Measurements from ENCODE around the gene RALGPS2.
A peak's percentile ranks its signal among the peaks of the same experiment; 100 is the strongest.

Gene RALGPS2, protein sequence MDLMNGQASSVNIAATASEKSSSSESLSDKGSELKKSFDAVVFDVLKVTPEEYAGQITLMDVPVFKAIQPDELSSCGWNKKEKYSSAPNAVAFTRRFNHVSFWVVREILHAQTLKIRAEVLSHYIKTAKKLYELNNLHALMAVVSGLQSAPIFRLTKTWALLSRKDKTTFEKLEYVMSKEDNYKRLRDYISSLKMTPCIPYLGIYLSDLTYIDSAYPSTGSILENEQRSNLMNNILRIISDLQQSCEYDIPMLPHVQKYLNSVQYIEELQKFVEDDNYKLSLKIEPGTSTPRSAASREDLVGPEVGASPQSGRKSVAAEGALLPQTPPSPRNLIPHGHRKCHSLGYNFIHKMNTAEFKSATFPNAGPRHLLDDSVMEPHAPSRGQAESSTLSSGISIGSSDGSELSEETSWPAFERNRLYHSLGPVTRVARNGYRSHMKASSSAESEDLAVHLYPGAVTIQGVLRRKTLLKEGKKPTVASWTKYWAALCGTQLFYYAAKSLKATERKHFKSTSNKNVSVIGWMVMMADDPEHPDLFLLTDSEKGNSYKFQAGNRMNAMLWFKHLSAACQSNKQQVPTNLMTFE

DNA sequence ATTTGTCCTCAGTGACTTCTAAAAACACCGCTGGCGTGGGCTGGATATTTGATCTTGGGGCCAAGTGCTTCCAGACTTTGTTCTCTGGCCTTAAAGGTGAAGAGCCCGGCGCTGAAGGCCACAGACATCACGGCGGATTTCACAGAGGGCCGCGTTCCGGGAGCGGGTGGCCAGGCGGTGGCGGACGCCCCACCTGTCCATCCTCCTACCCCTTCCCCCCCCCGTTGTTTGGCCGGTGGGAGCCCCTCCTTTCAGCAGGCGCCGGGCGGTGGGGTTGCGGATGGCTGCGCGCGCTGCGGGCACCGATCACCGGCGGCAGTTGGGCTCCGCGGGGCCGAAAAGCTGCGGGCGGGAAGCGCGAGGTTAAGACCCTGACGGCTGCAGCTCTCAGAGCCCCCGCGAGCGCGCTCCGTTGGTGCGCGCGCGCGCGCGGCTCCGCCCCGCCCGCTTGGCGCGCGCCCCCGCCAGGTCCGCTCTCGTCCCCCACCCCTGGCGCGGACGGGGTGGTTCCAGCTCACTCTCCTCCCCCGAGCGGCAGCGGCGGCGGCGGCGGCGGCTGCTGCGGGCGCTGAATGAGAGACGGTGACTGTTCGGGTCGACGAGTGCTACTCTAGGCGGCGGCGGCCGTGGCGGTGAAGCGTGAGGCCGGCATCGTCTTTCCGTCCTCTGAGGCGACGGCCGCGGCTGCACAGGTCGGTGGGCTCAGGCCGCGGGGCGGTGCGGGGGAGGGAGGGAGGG is at the start of gene RALGPS2:
Gene RALGPS2, plus strand, starts transcription at position 517 of the 738 bp plus-strand sequence. CDS start 51,521 bp downstream, outside the sequence.
- peak within 1 kb of the TSS; percentile 82 for H3K4me3 ChIP-seq (ENCODE audit: low read depth, low read length)

DNA sequence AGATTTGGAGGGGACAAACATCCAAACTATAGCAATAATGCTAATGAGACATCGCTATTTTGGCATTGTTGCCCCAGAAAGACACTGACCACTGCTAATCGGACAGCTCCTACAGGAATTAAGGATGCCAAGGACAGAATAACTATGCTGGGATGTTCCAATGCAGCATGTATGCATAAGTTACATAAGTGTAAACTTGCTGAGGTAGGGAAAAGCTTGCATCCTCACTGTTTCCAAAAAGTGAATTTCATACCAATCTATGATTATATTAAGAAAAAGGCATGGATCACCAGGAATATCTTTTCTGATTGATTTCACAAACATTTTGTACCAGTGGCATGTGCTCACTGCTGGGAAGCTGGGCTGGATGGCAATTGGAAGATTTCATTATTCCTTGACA is 45.8 kb upstream of the RALGPS2 start:
- no peak overlapping the region for H3K4me3 ChIP-seq (ENCODE audit: low read depth, low read length)

DNA sequence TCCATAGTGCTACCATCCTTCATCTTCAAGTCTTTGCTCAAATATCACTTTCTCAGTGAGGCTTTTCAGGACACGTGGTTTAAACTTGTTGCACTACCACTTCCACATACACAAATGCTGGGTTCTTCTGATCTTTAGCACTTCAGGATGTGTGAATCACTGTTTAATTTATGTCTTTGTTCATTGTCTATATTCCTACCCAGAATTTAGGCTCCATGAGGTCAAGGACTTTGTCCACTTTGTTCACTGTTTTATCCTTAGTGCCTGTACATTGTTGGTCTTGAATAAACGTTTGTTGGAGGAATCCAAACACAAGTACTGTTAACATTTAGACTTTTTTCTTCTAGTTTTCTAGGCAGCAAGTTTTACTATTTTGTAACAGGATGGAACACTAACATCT is 42.6 kb upstream of the RALGPS2 start:
- no peak overlapping the region for H3K4me3 ChIP-seq (ENCODE audit: low read depth, low read length)

DNA sequence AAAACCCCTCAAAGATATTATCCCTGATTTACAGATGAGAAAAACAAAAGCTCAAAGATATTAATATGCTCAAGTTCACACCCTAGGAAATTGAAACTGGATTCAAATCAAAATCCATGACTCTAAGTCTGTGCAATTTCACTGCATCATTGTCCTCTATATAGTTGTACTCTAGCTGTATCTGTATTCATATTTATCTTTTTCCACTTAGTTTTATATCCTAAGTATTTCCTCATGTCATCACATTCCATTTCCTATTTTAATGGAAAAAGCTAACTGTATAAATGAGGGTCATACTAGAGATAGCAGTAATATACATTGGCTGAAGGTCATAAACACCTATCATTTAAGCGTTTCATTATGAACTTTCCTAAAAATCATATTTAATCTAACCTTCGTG is 42.2 kb upstream of the RALGPS2 start:
- no peak overlapping the region for H3K4me3 ChIP-seq (ENCODE audit: low read depth, low read length)

DNA sequence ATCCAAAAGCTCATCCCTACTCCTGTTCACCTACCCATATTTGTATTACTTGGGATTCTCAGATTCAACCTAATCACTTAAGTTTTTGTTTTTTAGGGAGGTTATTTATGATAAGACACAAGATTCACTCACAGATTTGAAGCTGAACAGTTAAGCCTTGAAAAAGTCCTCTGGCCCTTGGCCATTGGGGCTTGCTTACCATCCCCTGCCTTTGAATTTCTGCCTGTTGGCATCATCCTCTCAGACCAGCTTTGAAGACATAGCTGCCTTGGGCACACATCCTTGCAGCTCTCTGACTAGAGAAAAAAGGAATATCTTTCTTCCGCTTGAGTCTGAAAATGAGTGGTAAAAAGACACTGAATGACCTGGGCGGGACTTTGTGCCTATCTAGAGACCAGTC is 41.8 kb upstream of the RALGPS2 start:
- H3K4me3 ChIP-seq (ENCODE audit: low read depth, low read length) = no peak overlapping the region

DNA sequence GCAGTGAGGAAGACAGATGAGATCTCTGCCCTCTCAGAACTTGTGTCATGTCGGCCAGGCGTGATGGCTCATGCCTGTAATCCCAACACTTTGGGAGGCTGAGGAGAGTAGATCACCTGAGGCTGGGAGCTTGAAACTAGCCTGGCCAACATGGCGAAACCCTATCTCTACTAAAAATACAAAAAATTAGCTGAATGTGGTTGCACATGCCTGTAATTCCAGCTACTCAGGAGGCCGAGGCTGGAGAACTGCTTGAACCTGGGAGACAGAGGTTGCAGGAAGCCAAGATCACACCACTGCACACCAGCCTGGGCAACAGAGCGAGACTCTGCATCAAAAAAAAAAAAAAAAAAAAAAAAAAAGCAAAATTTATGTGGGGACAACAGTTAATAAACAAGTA is 40.9 kb upstream of the RALGPS2 start:
- no peak overlapping the region for H3K4me3 ChIP-seq (ENCODE audit: low read depth, low read length)

DNA sequence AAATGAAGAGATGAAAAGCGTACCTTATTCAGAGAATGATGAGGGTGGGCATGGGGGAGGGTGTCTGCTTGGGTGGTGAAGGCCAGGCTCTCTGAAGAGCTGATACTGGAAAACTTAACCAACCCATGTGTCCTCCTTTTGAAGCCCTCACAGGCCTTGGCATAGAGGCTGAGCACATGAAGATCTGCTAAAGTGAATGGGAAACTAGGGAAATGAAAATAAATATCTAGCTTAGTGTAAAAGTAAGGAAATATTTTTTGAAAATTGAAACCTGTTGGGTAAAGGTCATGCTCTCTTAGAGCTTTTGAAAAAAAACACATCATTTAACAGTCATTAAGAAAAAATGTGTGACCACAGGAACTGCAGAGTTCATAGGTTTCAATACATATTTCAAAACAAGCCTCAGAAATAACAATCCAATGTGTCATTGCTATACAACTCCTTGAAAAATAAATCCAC is 40.5 kb upstream of the RALGPS2 start:
- H3K4me3 ChIP-seq (ENCODE audit: low read depth, low read length) = no peak overlapping the region

DNA sequence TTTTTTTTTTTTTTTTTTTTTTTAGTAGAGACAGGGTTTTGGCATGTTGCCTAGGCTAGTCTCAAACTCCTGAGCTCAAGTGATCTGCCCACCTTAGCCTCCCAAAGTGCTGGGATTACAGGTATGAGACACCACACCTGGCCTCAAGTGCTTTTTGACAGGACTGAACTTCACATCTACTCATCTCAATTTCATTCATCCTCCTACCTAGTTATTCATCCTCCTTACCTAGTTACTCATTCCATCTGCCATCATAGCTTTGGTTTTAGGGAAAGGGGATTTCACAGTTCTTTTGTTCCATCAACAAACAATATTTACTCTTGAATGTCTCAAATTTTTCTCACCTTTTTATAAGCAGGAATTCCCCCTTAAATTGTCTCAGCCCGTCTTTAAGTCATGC is 38.6 kb upstream of the RALGPS2 start:
- H3K4me3 ChIP-seq (ENCODE audit: low read depth, low read length) = no peak overlapping the region

DNA sequence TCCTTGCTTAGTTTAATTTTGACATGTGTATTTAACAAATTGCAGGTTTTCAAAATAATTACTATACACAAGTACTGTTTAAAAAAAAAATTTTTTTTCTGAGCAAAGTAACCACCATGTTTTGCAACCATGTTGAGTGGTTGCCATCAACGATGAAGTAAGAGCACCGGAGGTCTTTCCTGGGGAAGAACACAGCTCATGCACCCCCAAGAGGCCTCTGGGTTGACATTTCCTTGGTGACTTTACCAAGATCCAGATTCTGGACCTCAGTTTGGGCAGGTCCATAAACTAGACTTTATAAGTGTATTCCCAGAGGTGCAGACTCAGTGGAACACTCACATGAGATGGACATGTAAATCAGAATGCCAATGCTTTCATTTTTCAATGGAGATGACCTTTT is 36.8 kb upstream of the RALGPS2 start:
- H3K4me3 ChIP-seq (ENCODE audit: low read depth, low read length) = no peak overlapping the region

DNA sequence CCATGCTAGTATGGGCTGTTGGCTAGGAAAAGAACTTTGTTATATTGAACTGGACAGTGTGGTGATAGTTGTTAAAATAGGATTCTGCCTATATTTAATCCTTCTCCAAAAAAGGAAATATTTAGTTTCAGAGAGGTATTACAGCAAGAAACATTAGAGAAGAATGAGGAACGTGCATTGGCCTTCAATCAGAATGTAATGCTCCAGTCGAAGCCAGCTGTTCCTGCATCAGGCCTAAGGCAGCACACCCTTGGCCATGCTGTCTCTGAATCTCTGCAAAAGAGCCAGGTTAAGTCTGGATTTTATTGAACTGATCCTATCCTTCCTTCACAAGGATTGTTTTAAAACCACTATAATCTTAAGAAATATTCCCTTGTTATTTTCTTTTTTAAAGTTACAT is 35.3 kb upstream of the RALGPS2 start:
- no peak overlapping the region for H3K4me3 ChIP-seq (ENCODE audit: low read depth, low read length)

DNA sequence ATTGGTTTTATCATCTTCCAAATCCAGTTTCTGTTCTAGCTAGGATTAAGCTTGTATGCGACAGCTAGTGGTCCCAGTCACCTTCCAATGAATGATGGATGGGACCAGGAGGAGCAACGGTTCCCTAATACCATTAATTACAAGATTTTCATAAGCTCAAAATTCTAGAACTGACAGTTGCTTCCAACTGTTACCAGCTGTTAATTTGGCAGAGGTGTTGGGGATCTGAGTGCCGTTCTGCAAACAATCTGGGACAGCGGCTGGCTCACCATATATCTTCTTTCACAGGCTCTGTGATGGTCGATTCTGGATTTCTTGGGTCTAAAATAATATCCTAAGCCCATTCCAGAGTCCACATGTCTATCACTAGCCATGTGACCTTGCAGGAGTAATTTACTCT is 34.5 kb upstream of the RALGPS2 start:
- H3K4me3 ChIP-seq (ENCODE audit: low read depth, low read length) = no peak overlapping the region

DNA sequence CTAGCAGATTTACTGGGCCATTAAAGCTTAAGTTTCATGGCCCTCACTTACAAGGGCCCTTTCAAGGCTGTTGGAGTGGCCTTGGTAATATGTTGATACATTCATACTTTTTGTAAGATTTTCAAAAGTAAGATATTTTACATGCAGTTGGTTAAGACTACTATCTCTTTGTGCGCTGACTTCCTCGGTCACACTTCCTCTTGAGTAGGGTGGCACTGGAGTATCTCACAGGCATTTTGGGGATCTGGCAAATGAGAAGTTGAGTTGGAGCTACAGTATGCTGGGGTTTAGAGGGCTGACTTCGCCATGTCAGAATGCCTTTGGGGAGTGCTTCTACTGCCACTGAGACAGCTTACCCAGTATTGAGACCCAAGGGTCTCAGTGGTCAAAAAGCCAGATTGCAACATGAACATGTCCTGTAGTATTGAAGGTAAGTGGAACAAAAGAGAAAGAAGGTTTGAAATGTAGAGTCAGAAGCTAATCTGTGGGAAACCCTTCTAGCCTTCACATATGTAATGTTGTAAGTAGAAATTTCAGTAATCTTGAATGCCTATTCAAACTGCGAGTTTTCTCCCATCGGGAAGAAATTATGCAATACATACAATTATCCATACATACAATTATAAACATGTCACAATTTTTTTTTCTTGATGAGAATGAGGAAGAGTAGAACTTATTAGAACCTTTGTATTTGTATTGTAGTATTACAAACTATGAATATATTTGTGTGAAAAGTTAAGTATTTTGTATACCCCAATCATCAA is 32.3 kb upstream of the RALGPS2 start:
- no peak overlapping the region for H3K4me3 ChIP-seq (ENCODE audit: low read depth, low read length)

DNA sequence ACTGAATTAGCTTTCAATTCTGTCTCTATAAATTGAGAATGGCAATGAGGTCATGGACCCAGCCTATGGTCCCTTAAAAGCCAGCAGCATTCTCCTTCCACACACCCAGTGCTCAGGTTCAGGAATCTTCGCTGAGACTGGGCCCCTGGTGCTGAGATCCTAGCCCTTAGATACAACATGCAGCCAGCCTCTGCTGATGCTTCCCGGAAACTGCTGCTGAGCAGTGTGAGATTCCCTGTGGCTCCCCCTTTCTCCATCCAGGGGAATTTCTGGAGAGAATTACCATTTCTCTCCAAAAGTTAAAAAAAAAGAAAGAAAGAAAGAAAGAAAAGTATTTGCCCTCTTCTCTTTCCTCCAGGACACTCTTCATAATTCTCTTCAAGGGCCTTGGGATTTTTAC is 31.7 kb upstream of the RALGPS2 start:
- no peak overlapping the region for H3K4me3 ChIP-seq (ENCODE audit: low read depth, low read length)

DNA sequence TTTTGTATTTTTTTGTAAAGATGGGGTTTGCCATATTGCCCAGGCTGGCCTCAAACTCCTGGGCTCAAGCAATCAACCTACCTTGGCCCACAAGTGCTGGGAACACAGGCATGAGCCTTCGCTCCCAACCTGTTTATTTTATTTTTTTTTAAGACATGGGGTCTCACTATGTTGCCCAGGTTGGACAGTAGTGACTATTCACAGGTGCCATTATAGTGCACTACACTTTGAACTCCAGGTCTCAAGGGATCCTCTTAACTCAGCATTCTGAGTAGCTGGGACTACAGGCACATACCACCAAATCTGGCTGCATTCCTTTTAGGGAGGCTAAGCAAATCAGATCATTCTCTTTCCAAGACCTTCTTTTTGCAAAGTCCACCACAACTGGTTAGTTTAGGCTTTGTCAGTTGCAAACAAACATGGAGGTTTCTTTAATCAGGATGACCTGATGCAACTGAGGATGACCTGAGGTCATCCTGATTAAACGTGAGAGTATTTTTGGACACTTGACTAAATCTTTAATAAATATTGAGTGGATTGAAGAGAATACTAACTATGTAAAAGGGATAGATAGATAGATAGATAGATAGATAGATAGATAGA is 30.0 kb upstream of the RALGPS2 start:
- no peak overlapping the region for H3K4me3 ChIP-seq (ENCODE audit: low read depth, low read length)

DNA sequence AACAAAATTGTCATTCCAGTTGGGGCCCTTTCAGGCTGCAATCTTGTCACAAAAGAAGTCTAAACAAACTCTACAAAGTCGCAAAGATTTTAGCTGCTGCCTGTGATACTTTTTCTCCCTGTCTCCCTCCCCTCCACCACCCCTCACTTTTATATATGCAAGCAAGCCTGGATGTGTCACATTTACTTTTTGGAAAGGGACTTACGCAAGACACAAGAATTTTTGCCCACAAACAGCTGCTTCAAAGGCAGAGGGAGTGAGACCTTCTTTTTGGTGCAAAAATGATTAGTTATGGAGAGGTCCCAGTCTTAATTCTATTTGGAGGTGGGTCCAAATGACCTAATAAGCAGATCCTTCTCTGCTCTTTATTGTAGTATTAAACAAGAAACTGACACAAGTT is 22.9 kb upstream of the RALGPS2 start:
- H3K4me3 ChIP-seq (ENCODE audit: low read depth, low read length) = no peak overlapping the region

DNA sequence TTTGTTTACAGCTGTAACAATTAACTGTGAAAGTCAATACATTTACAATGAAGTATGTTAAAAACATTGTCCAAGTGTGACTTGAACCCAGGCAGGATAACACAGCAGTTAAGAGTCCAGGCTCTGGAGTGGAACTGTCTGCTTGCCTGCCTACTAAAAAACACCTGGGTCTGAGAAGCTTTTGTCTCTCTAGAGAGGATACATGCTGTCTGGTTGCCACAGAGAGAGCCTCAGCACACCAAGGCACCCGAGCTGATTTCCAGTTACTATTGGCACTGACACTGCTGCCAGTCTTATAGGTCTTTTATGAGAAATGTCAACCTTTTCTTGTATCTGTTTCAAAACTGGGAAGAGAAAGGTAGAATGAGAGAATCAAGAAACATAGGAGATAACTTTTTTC is 20.2 kb upstream of the RALGPS2 start:
- no peak overlapping the region for H3K4me3 ChIP-seq (ENCODE audit: low read depth, low read length)

DNA sequence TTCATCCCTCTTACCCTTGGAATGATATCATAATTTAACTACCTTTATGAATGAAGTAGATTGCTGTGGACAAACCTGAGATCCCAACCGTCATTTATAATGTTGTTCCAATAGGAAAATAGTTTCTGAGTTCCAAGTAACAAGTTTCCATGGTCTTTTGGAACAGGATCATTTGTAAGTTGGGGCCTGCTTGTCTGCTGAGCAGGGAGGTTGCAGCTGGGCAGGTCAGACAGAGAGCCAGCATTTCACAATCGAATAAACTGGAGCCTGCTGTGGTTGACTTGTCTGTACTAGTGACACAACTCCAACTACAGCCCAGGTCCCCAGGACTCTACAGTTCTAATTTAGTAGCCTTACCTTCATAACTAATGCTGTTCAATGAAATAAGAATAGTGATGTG is 18.6 kb upstream of the RALGPS2 start:
- H3K4me3 ChIP-seq (ENCODE audit: low read depth, low read length) = no peak overlapping the region

DNA sequence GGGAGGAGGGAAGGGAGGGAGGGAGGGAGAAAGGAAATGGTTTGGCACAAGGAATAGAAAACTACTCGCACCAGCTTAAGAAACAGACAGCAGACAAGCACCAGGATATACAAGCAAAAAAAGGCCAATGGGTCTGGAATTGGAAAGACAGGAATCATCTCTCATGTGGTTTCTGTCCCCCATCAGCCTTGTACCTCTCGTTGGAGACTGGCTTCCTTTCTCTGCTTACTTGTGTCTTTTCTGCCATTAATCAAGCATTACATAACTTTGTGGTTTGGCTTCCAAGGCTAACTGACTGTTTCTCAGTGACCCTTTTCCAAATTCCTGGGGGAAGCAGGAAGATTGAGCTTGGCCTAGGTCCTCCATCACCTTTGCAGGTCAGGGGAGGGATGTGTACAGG is 11.8 kb upstream of the RALGPS2 start:
- no peak overlapping the region for H3K4me3 ChIP-seq (ENCODE audit: low read depth, low read length)

DNA sequence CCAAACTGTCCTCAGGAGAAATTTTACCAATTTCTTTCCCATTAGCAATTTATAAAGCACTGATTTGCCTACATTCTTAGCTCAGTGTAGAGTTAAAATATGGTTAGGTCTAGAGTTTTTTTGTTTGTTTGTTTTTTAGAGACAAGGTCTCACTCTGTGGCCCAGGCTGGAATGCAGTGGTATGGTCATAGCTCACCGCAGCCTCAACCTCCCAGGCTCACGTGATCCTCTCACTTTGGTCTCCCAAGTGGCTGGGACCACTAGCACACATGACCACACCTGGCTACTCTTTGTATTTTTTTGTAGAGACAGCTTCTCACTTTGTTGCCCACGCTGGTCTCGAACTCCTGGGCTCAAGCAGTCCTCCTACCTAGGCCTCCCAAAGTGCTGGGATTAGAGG is 10.6 kb upstream of the RALGPS2 start:
- no peak overlapping the region for H3K4me3 ChIP-seq (ENCODE audit: low read depth, low read length)

DNA sequence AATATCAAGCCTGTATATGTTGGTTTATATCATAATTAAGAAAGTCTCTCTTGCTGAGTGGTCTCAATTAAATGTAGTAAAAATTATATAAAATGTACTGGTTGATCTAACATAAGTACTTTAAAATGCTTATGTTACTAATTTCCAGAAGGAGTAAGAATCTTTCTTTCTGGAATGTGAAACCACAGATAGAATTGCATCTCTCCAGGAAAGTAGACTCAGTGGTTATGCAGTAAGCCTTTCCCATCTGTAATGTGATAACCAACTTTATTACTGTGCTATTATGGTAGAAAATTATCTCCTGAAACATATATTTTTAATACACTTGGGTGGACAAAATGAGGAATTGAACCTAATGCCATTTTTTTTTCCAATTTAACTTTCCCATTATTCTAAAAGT is 8.9 kb upstream of the RALGPS2 start:
- no peak overlapping the region for H3K4me3 ChIP-seq (ENCODE audit: low read depth, low read length)

DNA sequence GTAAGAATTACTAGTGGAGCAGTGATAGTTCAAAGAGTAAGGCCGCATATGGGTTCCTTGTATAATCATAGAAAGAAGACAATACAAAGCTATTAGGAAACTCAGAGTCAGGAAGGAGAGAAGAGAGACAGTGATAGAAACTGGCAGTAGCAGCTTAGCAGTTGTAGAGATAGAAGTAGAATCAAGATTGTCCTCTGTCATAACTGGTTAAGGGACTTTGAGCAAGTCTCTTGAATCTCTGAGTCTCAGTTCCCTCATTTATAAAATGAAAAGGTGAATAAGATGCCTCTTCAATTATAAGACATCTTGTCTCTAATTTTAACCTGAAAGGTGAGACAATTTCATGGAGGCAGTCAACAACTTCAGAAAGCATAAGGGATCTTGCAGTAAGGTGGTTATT is 6.5 kb upstream of the RALGPS2 start:
- H3K4me3 ChIP-seq (ENCODE audit: low read depth, low read length) = no peak overlapping the region

Measured in iPS-11a (cell line).